ENCODE measurements around the gene PTPRT. TPM values are rescaled to one million over a fixed set of nuclear protein-coding genes. Genes with fewer than 3 reads are reported as not detected.

PTPRT gene
- total and polyA plus RNA-seq, 2 of the 13 experiments (the other 11 are each of a cell fraction or from before 2014, with no cell fraction given): under 0.01 to 0.09 TPM

DNA sequence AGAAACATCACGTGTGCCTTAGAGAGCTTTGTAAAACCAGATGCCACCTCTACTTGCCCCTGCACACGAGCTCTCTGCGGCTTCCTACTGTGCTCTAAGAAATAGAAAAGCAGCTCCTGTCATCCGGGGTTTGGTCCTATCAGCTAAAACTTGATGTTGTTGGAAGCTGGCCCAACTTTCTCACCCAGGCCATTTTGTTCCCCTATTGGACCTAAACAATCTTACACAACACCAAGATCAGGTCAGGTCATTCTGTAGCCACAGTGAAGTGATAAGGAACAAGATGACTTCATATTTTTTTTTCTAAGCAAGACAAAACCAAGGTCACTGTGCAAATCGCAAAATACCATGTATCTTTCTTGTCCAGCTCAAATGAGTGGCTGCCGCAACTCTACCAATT, 486.0 kb downstream of the PTPRT start (continued):
- TF ChIP-seq HNF1B (CRISPR knock-in tag; IDR thresholded peaks at IDR 0.05): no peak
- TF ChIP-seq HOXA5 (CRISPR knock-in tag; IDR thresholded peaks at IDR 0.05): no peak
- no peak for TF ChIP-seq EHMT2 (IDR thresholded peaks at IDR 0.05; ENCODE audit: borderline replicate concordance, low read depth, low read length)
- TF ChIP-seq BHLHE40 (IDR thresholded peaks at IDR 0.05; ENCODE audit: low read length): no peak
- TF ChIP-seq GFI1 (CRISPR knock-in tag; IDR thresholded peaks at IDR 0.05; ENCODE audit: borderline replicate concordance): no peak
- no peak for TF ChIP-seq REXO4 (CRISPR knock-in tag; IDR thresholded peaks at IDR 0.05; ENCODE audit: borderline replicate concordance)
- no peak for TF ChIP-seq ZNF839 (CRISPR knock-in tag; IDR thresholded peaks at IDR 0.05; ENCODE audit: borderline replicate concordance)

DNA sequence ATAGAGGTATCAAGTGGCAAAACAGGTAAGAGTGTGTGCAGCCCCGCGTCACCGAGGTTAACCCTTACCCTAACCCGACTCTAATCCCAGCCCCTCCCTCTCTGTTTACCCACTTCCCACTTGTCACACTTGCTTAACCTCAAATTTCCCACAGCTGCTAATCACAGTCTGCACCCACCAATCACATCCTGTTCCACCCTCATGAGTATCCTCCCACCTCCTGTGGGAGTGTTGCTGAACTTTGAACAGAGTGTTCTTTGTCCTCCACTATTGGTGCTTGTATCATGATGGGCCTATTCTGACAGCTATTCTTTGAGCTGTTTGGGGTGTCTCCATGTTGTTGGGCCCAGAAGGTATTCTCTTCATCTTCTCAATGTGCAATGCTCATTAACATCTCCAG, 487.8 kb downstream of the PTPRT start:
- POLR2A ChIA-PET: no interaction called here
- no peaks in the 10 kb centered on the region for H4K20me1 ChIP-seq (ENCODE audit: insufficient read depth, low read length)
- H3K36me3 ChIP-seq (replicated peaks in 1 of 2; ENCODE audit: control insufficient read depth in 1 of 2, insufficient read depth in 2 of 2, low read length in 2 of 2): no peaks in the 10 kb centered on the region
- peaks cover 81% of the 10 kb centered on the region for H3K9me3 ChIP-seq (ENCODE audit: low read length)
- DNase-seq (ENCODE audit: low spot score) (peak; percentile 16), ATAC-seq (peak; percentile 74), FAIRE-seq (no peak)
- H3K4me2 ChIP-seq (ENCODE audit: low read depth, low read length): no peak overlapping the region
- H3K27me3 ChIP-seq (ENCODE audit: control insufficient read depth in 1 of 2, insufficient read depth in 2 of 2, low read length in 2 of 2): no peaks in the 10 kb centered on the region
- 2% methylated on average over 4 of the region's 4 CpGs for WGBS (ENCODE audit: low lambda C conversion rate)
- H3K4me3 ChIP-seq (replicated peaks in 1 of 3; ENCODE audit: insufficient read depth in 1 of 3, low read depth in 2 of 3, low read length in 3 of 3): no peak overlapping the region
- no TSS peak for BruUV-seq (replicated peaks)
- H3K4me1 ChIP-seq (ENCODE audit: insufficient read depth, low read length): no peaks in the 10 kb centered on the region
- H3K27ac ChIP-seq (ENCODE audit: extremely low read length, insufficient read depth, low read length): no peak overlapping the region
- H3K79me2 ChIP-seq (ENCODE audit: insufficient read depth, low read length): no peaks in the 10 kb centered on the region
- in situ Hi-C loops (cut with HindIII; ENCODE audit: extremely low pct_ligation_motif_present, low pct_unique_long_range_greater_than_20kb): no loop called here
- no peak overlapping the region for H2AFZ ChIP-seq (ENCODE audit: low read length)
- no peak overlapping the region for H3K9ac ChIP-seq (ENCODE audit: insufficient read depth, low read depth, low read length)
- intact Hi-C loops (cut with micrococcal nuclease; ENCODE audit: unreplicated experiment): no loop called here
- CTCF ChIA-PET (ENCODE audit: low intra/inter-chr PET ratio, low total read pairs): no interaction called here
- TF ChIP-seq ZNF652 (CRISPR knock-in tag; IDR thresholded peaks at IDR 0.05; ENCODE audit: borderline replicate concordance, low read depth) (peak; percentile 21; the same call in 1 of the 2 replicates), NFYC (CRISPR knock-in tag; IDR thresholded peaks at IDR 0.05) (0 out of 2 replicates have a peak, but pooled peaks have one; percentile 35), HNF4G (IDR thresholded peaks at IDR 0.05; ENCODE audit: borderline replicate concordance, low read depth, low read length) (0 out of 2 replicates have a peak, but pooled peaks have one; percentile 5), HNF4G (CRISPR knock-in tag; IDR thresholded peaks at IDR 0.05; ENCODE audit: borderline replicate concordance, low read depth) (no peak), PITX1 (CRISPR knock-in tag; IDR thresholded peaks at IDR 0.05) (0 out of 2 replicates have a peak, but pooled peaks have one; percentile 14), MBNL3 (CRISPR knock-in tag; conservative IDR thresholded peaks at IDR 0.05) (no peak)
- TF ChIP-seq, protein P1, sequence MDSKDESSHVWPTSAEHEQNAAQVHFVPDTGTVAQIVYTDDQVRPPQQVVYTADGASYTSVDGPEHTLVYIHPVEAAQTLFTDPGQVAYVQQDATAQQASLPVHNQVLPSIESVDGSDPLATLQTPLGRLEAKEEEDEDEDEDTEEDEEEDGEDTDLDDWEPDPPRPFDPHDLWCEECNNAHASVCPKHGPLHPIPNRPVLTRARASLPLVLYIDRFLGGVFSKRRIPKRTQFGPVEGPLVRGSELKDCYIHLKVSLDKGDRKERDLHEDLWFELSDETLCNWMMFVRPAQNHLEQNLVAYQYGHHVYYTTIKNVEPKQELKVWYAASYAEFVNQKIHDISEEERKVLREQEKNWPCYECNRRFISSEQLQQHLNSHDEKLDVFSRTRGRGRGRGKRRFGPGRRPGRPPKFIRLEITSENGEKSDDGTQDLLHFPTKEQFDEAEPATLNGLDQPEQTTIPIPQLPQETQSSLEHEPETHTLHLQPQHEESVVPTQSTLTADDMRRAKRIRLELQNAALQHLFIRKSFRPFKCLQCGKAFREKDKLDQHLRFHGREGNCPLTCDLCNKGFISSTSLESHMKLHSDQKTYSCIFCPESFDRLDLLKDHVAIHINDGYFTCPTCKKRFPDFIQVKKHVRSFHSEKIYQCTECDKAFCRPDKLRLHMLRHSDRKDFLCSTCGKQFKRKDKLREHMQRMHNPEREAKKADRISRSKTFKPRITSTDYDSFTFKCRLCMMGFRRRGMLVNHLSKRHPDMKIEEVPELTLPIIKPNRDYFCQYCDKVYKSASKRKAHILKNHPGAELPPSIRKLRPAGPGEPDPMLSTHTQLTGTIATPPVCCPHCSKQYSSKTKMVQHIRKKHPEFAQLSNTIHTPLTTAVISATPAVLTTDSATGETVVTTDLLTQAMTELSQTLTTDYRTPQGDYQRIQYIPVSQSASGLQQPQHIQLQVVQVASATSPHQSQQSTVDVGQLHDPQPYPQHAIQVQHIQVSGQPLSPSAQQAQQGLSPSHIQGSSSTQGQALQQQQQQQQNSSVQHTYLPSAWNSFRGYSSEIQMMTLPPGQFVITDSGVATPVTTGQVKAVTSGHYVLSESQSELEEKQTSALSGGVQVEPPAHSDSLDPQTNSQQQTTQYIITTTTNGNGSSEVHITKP (CRISPR knock-in tag; IDR thresholded peaks at IDR 0.05; ENCODE audit: low read depth): no peak
